Adipocyte (in vitro differentiated cells): ENCODE measurements around the gene GGCX.
A peak's percentile ranks its signal among the peaks of the same experiment; 100 is the strongest.

Source experiments
- DNase-seq: peaks from one replicate; pipeline ENCODE4 v3.0.0-alpha.2; 2015; ENCODE audit warnings: low read depth
- H3K27me3 ChIP-seq: replicated peaks from 2 replicates; pipeline ENCODE4 v1.7.0; 2013; ENCODE audit warnings: mild to moderate bottlenecking, low read length, moderate library complexity; ENCODE audit not compliant: control insufficient read depth, insufficient read depth
- H3K36me3 ChIP-seq: 2 replicates; pipeline ENCODE4 v1.7.0; 2013; ENCODE audit warnings: low read length, mild to moderate bottlenecking, moderate library complexity; ENCODE audit not compliant: control insufficient read depth, insufficient read depth, severe bottlenecking
- H3K4me1 ChIP-seq: 2 replicates; pipeline ENCODE4 v1.7.0; 2013; ENCODE audit warnings: mild to moderate bottlenecking, low read length, moderate library complexity; ENCODE audit not compliant: control insufficient read depth, insufficient read depth
- H3K4me3 ChIP-seq: 2 replicates; pipeline ENCODE4 v1.7.0; 2013; ENCODE audit warnings: mild to moderate bottlenecking, low read length, moderate library complexity
- H3K9ac ChIP-seq: 2 replicates; pipeline ENCODE4 v1.7.0; 2013; ENCODE audit warnings: mild to moderate bottlenecking, low read length, moderate library complexity
- H3K9me3 ChIP-seq: 2 replicates; pipeline ENCODE4 v1.7.0; 2013; ENCODE audit warnings: mild to moderate bottlenecking, low read length, moderate library complexity; ENCODE audit not compliant: control insufficient read depth

Gene GGCX

DNA sequence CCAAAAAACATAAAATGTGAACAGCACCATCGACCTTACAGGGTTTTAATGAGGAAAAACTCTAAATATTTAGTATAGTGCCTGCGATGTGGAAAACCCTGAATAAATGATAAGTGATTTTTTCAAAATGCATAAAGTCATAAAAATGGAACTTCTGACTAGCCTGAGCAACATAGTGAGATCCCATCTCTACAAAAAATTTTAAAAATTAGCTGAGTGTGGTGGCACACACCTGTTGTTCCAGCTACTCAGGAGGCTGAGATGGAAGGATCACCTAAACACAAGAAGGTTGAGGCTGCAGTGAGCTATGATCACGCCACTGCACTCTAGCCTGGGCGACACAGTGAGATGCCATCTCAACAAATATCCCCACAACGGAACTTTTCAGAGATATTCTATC, 4.2 kb downstream of the GGCX start:
- Histone ChIP-seq H3K27me3 (no peaks in the 10 kb centered on the region), H3K4me1 (peaks cover 17% of the 10 kb centered on the region), H3K4me3 (no peak overlapping the region), H3K9me3 (no peaks in the 10 kb centered on the region), H3K9ac (no peak overlapping the region), H3K36me3 (peaks cover 56% of the 10 kb centered on the region)
- DNase-seq: no peak

DNA sequence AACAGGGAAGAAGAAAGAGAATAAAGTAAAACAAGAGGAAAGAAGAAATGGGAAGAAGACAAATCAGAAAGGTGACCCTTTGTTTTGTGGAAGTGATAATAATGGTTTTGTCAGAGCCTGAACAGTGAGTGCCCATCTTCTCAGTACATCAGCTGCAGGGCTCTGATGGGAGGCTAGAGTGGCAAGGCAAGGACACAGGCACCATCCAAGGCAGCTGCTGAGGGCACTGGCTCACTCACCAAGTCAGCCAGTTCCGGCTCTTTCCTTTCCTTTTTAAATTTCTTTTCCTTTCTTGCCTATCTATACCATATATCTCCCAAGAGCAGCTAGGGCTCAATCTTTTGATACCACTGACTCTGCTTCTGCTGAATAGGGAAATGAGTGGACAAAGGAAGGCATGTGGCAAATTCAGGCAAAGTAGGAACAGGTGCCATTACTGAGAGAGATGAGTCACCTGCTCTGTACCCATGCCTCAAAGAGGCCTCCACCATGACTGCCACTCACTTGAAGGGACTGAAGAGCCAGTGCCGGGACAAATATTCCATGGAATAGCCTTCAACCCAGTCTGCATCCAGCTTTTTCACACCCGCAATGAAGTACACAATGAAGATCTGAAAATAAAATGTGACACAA, 6.2 kb downstream of the GGCX start:
- DNase-seq: no peak
- Histone ChIP-seq H3K4me3 (no peak overlapping the region), H3K36me3 (peaks cover 76% of the 10 kb centered on the region), H3K9me3 (no peaks in the 10 kb centered on the region), H3K27me3 (no peaks in the 10 kb centered on the region), H3K9ac (no peak overlapping the region), H3K4me1 (peaks cover 6% of the 10 kb centered on the region)

DNA sequence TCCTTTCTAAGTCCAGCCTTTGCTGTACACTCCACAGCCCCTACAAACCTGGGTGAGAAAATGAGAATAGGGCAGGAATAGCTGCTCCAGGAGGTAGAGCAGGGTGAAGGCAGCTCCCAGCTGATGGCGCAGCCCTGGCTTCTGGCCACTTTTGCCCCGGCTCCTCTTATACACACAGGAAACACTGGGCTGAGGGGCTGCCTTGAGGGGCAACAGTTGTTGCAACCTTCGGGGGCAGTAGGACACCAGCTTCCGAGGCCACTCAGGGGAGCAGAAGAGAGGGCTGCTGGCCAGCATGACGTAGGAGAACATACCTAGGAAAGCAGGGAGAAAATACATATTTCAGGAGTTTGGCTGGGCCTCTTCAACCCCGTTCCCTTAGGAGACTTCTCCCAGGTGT, 8.1 kb downstream of the GGCX start:
- H3K9me3 ChIP-seq: no peaks in the 10 kb centered on the region
- H3K4me3 ChIP-seq: no peak overlapping the region
- peaks cover 71% of the 10 kb centered on the region for H3K36me3 ChIP-seq
- no peak for DNase-seq
- H3K27me3 ChIP-seq: no peaks in the 10 kb centered on the region
- no peak overlapping the region for H3K9ac ChIP-seq
- no peaks in the 10 kb centered on the region for H3K4me1 ChIP-seq

DNA sequence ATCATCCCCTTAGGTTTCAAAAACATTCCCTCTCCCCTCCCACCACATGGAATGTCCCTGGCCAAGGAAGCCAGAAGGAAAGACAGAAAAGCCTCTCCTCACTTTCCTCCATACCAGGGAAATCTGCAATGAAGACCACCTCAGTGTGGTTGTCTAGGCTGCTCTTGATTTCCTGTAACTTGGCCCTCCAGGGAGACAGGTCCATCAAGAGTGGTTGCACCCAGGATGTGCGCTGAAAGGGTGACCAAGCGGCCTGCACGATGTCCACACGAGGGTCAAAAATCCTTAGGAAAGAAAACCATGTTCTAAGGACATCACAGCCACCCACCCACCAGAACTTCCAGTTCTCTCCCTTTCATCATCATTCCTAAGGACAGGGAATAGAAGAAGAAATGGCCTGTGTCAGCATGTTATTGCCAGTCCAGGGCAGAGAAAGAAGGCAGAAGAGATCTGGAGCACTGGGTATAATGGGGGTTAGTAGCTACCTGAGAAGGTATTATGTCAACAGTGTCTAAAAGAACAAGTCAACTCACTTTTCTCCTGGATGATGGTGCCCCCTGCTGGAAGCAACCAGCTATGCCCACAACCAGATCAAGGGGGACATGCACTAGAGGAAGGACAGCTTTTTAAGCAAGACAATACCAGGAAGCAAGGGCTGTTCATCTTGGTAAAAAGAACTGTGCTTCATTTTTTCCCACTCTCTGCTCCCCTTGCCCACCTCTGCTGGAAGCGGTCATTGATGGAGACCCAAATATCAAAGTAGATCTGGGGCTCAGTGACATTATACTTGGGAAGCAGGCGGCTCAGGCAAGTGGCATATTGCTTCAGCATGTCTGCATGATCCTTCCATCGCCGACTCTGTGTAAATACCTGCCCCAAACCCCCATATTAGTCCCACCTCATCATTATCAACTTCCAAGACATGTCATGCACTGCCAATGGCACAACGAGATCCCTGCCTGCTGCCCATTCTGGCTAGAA, 9.3 kb downstream of the GGCX start:
- Histone ChIP-seq H3K36me3 (peaks cover 65% of the 10 kb centered on the region), H3K9ac (no peak overlapping the region), H3K4me3 (no peak overlapping the region), H3K4me1 (no peaks in the 10 kb centered on the region), H3K9me3 (no peaks in the 10 kb centered on the region), H3K27me3 (no peaks in the 10 kb centered on the region)
- DNase-seq: peak; percentile 89

DNA sequence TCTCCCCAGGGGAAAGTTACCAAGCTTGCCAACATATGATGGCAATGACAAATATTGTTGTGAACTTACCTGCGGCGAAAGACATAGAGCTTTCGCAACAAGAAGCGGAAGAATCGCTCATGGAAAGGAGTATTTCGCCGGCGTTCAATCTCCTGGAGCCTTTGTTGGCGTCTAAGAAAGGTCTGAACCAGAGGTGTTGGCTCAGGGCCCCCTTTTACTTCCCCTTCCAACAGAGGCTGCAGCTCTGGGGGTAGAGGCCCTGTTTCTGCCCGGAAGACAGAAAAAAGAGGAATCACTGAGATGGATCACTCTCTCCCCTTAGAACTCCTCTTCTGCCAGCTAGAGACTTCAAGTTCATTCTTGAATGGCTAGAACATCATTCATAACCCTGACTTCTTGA, 10.8 kb downstream of the GGCX start:
- H3K27me3 ChIP-seq: no peaks in the 10 kb centered on the region
- H3K9me3 ChIP-seq: no peaks in the 10 kb centered on the region
- H3K36me3 ChIP-seq: peaks cover 69% of the 10 kb centered on the region
- no peak for DNase-seq
- no peak overlapping the region for H3K4me3 ChIP-seq
- no peak overlapping the region for H3K9ac ChIP-seq
- no peaks in the 10 kb centered on the region for H3K4me1 ChIP-seq

DNA sequence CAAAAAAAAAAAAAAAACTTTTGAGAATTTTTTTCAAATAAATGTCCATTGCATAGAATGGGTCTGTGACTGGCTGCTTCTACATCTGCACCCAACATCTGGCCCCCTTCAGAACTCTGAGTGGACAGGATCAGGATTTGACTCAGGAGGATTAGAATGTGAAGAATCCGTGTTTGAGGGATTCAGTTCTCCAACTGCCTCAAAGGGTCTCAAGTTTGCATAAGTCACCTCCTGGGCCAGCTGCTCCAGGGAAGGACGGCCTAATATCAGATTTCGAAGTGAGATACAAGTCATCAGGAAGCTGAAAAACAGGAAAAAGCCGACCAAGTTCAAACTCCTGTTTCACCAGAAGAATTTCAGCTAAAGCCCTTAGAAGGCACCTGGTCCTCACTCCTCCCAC, 11.5 kb downstream of the GGCX start:
- Histone ChIP-seq H3K4me1 (no peaks in the 10 kb centered on the region), H3K4me3 (no peak overlapping the region), H3K9me3 (no peaks in the 10 kb centered on the region), H3K9ac (no peak overlapping the region), H3K27me3 (no peaks in the 10 kb centered on the region), H3K36me3 (peaks cover 70% of the 10 kb centered on the region)
- DNase-seq: peak; percentile 89

DNA sequence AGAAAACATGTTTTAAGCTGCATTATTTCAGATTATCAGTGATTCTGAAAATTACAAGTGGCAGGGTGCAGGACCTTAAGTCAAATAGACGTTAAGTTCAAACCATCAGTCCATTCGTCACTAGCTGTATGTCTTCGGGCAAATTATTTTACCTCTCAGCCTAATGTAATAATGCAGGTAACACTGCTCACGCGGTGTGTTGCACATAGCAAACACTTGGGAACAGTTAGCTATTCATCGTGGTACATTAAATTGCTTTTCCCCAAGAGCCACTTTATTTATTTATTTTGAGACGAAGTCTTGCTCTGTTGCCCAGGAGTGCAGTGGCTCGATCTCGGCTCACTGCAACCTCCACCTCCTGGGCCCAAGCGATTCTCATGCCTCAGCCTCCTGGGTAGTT, 12.2 kb downstream of the GGCX start:
- Histone ChIP-seq H3K36me3 (peaks cover 70% of the 10 kb centered on the region), H3K9ac (no peak overlapping the region), H3K27me3 (no peaks in the 10 kb centered on the region), H3K4me1 (peaks cover 4% of the 10 kb centered on the region), H3K9me3 (no peaks in the 10 kb centered on the region), H3K4me3 (no peak overlapping the region)
- DNase-seq: no peak

DNA sequence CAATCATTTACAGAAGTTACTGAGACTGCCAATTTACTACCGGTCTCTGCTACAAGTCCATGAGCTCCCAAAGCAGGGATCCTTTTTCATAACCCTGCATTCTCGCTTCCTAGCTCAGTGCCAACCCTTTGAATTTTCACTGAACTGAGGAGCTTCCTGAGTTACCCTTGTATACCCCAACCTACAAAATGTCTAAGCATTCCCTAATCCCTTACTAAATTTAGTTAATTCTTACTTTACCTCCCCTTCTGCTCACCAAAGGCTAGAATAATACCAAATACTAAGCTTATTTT, 12.7 kb downstream of the GGCX start:
- DNase-seq: no peak
- H3K9ac ChIP-seq: no peak overlapping the region
- H3K36me3 ChIP-seq: peaks cover 71% of the 10 kb centered on the region
- no peak overlapping the region for H3K4me3 ChIP-seq
- no peaks in the 10 kb centered on the region for H3K9me3 ChIP-seq
- no peaks in the 10 kb centered on the region for H3K27me3 ChIP-seq
- peaks cover 4% of the 10 kb centered on the region for H3K4me1 ChIP-seq

DNA sequence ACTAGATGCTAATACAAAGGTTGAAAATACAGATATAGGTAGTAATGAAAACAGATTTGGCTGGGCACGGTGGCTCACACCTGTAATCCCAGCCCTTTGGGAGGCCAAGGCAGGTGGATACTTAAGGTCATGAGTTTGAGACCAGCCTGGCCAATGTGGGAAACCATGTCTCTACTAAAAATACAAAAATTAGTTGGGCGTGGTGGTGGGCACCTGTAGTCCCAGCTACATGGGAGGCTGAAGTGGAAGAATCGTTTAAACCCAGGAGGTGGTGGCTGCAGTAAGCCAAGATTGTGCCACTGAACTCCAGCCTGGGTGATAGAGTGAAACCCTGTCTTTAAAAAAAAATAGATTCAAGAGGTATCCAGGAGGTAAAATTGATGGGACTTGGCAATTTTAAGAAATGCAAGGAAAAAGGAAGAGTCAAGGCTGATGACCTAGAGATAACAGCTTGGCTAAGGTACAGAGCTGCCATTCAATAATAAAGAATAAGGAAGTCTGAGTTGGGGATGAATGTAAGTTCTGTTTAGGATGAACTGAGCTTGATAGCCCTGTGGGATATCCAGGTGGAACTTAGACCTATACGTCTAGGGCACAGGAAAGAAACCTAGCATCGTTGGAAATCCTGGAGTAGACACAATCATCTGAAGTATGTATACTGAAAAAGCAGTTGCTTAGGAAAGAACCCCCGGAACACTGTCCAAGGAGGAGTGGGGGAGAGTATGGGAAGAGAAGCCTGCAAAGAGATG, 13.3 kb downstream of the GGCX start:
- peaks cover 71% of the 10 kb centered on the region for H3K36me3 ChIP-seq
- no peaks in the 10 kb centered on the region for H3K9me3 ChIP-seq

DNA sequence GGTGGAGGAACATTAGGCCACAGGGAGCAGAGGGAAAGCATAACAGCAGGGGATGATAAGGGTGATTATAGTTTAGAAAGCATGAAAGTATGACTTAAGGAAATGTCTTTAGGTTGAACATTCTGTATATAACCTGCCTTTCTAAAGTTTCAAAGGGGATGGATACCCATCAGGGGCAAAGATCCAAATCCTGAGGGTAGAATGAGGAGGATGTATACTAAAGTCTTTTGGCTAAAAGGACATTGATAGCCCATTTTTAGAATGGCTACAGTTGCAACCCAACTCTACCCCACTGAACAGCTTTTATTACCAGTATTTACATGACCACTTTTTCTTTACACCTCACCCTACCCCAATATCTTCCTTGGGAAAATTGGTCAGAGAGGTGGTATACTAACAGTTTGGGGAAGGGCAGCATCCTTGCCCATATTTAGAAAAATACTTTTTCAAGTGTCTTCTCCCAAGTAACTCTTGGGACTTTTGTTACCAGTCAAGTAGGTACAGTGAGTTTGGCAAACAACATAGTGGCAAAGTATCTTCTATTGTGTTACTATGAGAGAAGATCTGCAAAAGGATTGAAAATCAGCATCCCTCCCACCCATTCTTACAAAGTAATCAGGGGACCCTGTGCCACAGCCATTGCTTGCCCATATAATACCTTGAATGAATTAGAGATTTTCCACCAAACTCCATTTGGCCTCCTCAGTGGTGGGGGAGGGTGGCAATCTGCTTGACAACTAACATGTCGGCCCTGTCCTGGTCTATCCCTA, 14.0 kb downstream of the GGCX start:
- Histone ChIP-seq H3K4me1 (peaks cover 14% of the 10 kb centered on the region), H3K27me3 (no peaks in the 10 kb centered on the region), H3K36me3 (peaks cover 71% of the 10 kb centered on the region), H3K4me3 (no peak overlapping the region), H3K9me3 (no peaks in the 10 kb centered on the region), H3K9ac (no peak overlapping the region)
- no peak for DNase-seq

More for the DNA sequence above, 13.3 kb downstream of the GGCX start:
- H3K27me3 ChIP-seq: no peaks in the 10 kb centered on the region
- DNase-seq: no peak
- H3K4me1 ChIP-seq: peaks cover 6% of the 10 kb centered on the region
- H3K4me3 ChIP-seq: no peak overlapping the region
- H3K9ac ChIP-seq: no peak overlapping the region
